GM12872 (cell line): ENCODE results near the gene TBC1D28.
"Not testable (repeated sequence)": the region's sequence is repeated elsewhere in the genome, so short reads cannot be mapped to it uniquely, and the experiment has no call there.

ENCODE experiments used
- CTCF ChIP-seq: IDR thresholded peaks from 3 replicates; pipeline ENCODE4 v1.5.1; 2011; ENCODE audit warnings: low read depth, mild to moderate bottlenecking, low read length, moderate library complexity; ENCODE audit not compliant: insufficient read depth

The TBC1D28 gene

DNA sequence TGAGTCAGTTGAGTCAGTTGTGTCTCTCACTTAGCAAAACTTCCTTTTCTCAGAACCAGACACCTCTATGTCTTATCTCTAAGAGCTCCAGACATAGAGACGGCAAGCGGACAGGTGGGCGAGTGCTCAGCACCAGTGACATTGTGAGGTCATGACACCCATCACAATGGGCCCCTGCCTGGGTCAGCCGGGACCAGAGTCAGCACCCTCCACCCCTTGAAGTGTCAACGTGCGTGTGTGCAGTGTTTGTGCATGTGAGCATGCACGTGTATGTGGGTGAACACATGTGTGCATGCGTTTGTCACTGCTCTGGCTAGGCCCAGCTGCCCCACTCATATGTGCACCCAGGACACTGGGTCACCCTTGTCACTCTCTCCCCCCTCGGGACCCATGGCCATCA, at the start of gene TBC1D28:
TBC1D28 (minus strand) TSS at position 101 of the 400 bp plus-strand sequence. CDS start 3,039 bp downstream, outside the sequence.
- TF ChIP-seq CTCF: not testable (repeated sequence)

GRCh38 chr17:18681767-18682571, 37.8 kb upstream of the TBC1D28 start, which contains the start of gene FOXO3B:
Gene FOXO3B, minus strand, starts transcription at chr17:18682314. Its CDS starts 663 bp downstream, at chr17:18681651.
- TF ChIP-seq CTCF: not testable (repeated sequence)

DNA sequence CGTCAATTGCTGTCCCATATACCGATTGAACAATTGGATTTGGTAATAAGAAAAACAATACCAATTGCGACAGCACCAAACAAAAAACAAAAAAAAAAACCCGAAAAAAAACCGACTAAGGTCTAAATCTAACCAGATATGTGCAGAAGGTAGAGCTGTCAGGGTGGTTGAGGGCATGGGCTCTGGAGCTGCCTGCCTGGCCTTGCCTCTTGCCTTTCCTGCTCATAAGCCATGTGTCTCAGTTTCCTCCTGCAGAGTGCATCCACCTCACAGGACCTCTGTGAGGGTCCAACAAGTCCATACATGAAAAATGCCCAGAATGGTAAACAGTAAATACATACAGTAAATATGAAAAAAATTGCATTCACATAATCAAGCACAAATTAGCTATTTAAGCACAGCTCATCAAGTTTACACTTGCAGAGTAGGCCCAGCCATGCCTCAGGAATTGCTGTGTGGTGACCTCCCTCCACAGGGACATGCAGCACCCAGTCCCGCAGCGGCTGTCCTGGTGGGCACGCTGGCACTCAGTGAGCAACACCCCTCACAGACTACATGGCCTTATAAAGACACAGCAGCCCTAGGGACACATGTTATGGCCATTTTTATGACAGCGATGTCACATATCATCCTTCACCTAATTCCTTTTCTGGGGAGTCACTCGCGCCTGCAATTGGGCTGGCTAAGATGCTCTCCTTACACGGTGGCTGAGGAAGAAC, 17.9 kb downstream of the TBC1D28 start:
- TF ChIP-seq CTCF: no peak

DNA sequence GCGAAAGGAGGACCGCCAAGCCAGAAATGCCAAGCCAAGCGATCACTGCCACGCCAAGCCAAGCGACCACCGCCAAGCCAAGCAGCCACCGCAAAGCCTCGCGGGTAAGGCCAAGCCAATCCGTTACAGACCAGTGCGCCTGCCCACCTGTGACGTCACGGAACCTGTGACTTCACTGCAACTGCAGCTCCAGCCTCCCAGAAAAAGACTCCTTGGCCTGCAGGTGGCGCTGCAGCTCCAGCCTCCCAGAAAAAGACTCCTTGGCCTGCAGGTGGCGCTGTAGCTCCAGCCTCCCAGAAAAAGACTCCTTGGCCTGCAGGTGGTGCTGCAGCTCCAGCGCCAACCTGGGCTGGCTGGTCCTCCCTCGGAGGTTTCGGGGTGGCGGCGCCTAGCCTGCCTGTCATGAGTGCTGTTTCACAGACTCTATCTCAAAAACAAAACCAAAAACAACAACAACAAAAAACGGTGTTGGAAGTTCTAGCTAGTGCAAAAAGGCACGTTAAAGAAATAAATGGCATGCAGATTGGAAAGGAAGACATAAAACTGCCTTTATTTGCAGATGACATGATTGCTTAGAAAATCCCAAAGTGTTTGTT, 18.6 kb downstream of the TBC1D28 start:
- peak; percentile 98 for TF ChIP-seq CTCF
